Activated naive CD8-positive, alpha-beta T cell treated with anti-CD3 and anti-CD28 coated beads for 36 hours (primary cell): ENCODE measurements around the gene PACRG. TPM values are rescaled to one million over a fixed set of nuclear protein-coding genes. Genes with fewer than 3 reads are reported as not detected.
A peak's percentile ranks its signal among the peaks of the same experiment; 100 is the strongest.

Source experiments
- DNase-seq: peaks from one replicate; pipeline ENCODE4 v3.0.0; 2021
- H3K27ac Mint-ChIP-seq: one replicate; pipeline ENCODE4 v1.8.0; 2022; ENCODE audit warnings: mild to moderate bottlenecking, moderate library complexity, mixed read lengths
- H3K27me3 Mint-ChIP-seq: one replicate; pipeline ENCODE4 v1.8.0; 2022; ENCODE audit warnings: mild to moderate bottlenecking, mixed read lengths
- H3K36me3 Mint-ChIP-seq: one replicate; pipeline ENCODE4 v1.8.0; 2021; ENCODE audit warnings: mild to moderate bottlenecking, mixed read lengths
- H3K4me1 Mint-ChIP-seq: one replicate; pipeline ENCODE4 v1.8.0; 2021; ENCODE audit warnings: mixed read lengths
- H3K4me3 Mint-ChIP-seq: one replicate; pipeline ENCODE4 v1.8.0; 2022; ENCODE audit warnings: mild to moderate bottlenecking, moderate library complexity, mixed read lengths
- H3K9me3 Mint-ChIP-seq: one replicate; pipeline ENCODE4 v1.8.0; 2022; ENCODE audit warnings: mixed read lengths
- total RNA-seq, 2 experiments: library from RNA; stranded (reverse); gene quantifications; one replicate each; pipeline ENCODE4 v1.2.3, GENCODE V29; 2021

Gene PACRG
- total RNA-seq, 2 experiments from 2014 or later, result 0.50 TPM; not detected in 1

- no peaks in the 10 kb centered on the region for H3K9me3 Mint-ChIP-seq
- H3K4me3 Mint-ChIP-seq, result no peak overlapping the region
- no peak overlapping the region for H3K27ac Mint-ChIP-seq
- H3K36me3 Mint-ChIP-seq, result no peaks in the 10 kb centered on the region
- no peaks in the 10 kb centered on the region for H3K27me3 Mint-ChIP-seq
- H3K4me1 Mint-ChIP-seq, result no peaks in the 10 kb centered on the region
- DNase-seq, result no peak
These were observed 435.1 kb downstream of the PACRG start for GRCh38 chr6:163162874-163163213.

- Mint-ChIP-seq H3K9me3 (no peaks in the 10 kb centered on the region), H3K27ac (no peak overlapping the region), H3K4me3 (no peak overlapping the region), H3K36me3 (no peaks in the 10 kb centered on the region), H3K27me3 (no peaks in the 10 kb centered on the region), H3K4me1 (no peaks in the 10 kb centered on the region)
- no peak for DNase-seq
These were observed 436.6 kb downstream of the PACRG start for GRCh38 chr6:163164175-163164900.

- no peaks in the 10 kb centered on the region for H3K27me3 Mint-ChIP-seq
- H3K27ac Mint-ChIP-seq, result no peak overlapping the region
- H3K4me1 Mint-ChIP-seq, result no peaks in the 10 kb centered on the region
- DNase-seq, result no peak
- no peak overlapping the region for H3K4me3 Mint-ChIP-seq
- H3K9me3 Mint-ChIP-seq, result no peaks in the 10 kb centered on the region
- no peaks in the 10 kb centered on the region for H3K36me3 Mint-ChIP-seq
These were observed 437.6 kb downstream of the PACRG start for GRCh38 chr6:163165155-163165910.

GRCh38 chr6:163165922-163166321 is 438.1 kb downstream of the PACRG start:
- no peaks in the 10 kb centered on the region for H3K4me1 Mint-ChIP-seq
- DNase-seq, result no peak
- H3K4me3 Mint-ChIP-seq, result no peak overlapping the region
- peaks cover 2% of the 10 kb centered on the region for H3K36me3 Mint-ChIP-seq
- no peaks in the 10 kb centered on the region for H3K9me3 Mint-ChIP-seq
- H3K27ac Mint-ChIP-seq, result no peak overlapping the region
- H3K27me3 Mint-ChIP-seq, result no peaks in the 10 kb centered on the region

GRCh38 chr6:163166507-163166906 is 438.7 kb downstream of the PACRG start:
- peaks cover 2% of the 10 kb centered on the region for H3K36me3 Mint-ChIP-seq
- no peaks in the 10 kb centered on the region for H3K9me3 Mint-ChIP-seq
- H3K4me1 Mint-ChIP-seq, result no peaks in the 10 kb centered on the region
- H3K4me3 Mint-ChIP-seq, result no peak overlapping the region
- no peak overlapping the region for H3K27ac Mint-ChIP-seq
- DNase-seq, result no peak
- no peaks in the 10 kb centered on the region for H3K27me3 Mint-ChIP-seq

GRCh38 chr6:163169521-163169920 is 441.7 kb downstream of the PACRG start:
- Mint-ChIP-seq H3K36me3 (peaks cover 2% of the 10 kb centered on the region), H3K4me1 (no peaks in the 10 kb centered on the region), H3K9me3 (no peaks in the 10 kb centered on the region), H3K27me3 (no peaks in the 10 kb centered on the region), H3K4me3 (no peak overlapping the region), H3K27ac (no peak overlapping the region)
- no peak for DNase-seq

- H3K36me3 Mint-ChIP-seq, result peaks cover 2% of the 10 kb centered on the region
- no peaks in the 10 kb centered on the region for H3K4me1 Mint-ChIP-seq
- H3K27ac Mint-ChIP-seq, result no peak overlapping the region
- H3K4me3 Mint-ChIP-seq, result no peak overlapping the region
- no peaks in the 10 kb centered on the region for H3K9me3 Mint-ChIP-seq
- H3K27me3 Mint-ChIP-seq, result no peaks in the 10 kb centered on the region
- peak; percentile 36 for DNase-seq
These were observed 442.6 kb downstream of the PACRG start for GRCh38 chr6:163170294-163170883.

- Mint-ChIP-seq H3K9me3 (no peaks in the 10 kb centered on the region), H3K36me3 (peaks cover 2% of the 10 kb centered on the region), H3K27ac (no peak overlapping the region), H3K27me3 (peaks cover 5% of the 10 kb centered on the region), H3K4me3 (no peak overlapping the region), H3K4me1 (no peaks in the 10 kb centered on the region)
- no peak for DNase-seq
These were observed 446.0 kb downstream of the PACRG start for GRCh38 chr6:163173741-163174140.

GRCh38 chr6:163175301-163175700 is 447.5 kb downstream of the PACRG start:
- no peaks in the 10 kb centered on the region for H3K9me3 Mint-ChIP-seq
- no peaks in the 10 kb centered on the region for H3K4me1 Mint-ChIP-seq

GRCh38 chr6:163176097-163176496 is 448.3 kb downstream of the PACRG start:
- Mint-ChIP-seq H3K4me1 (no peaks in the 10 kb centered on the region), H3K27me3 (peaks cover 5% of the 10 kb centered on the region), H3K9me3 (no peaks in the 10 kb centered on the region), H3K4me3 (no peak overlapping the region), H3K27ac (no peak overlapping the region), H3K36me3 (no peaks in the 10 kb centered on the region)
- no peak for DNase-seq

More at GRCh38 chr6:163175301-163175700, 447.5 kb downstream of the PACRG start:
- peaks cover 5% of the 10 kb centered on the region for H3K27me3 Mint-ChIP-seq
- peaks cover 2% of the 10 kb centered on the region for H3K36me3 Mint-ChIP-seq
- no peak overlapping the region for H3K27ac Mint-ChIP-seq
- no peak overlapping the region for H3K4me3 Mint-ChIP-seq
- no peak for DNase-seq

GRCh38 chr6:163177007-163177406 is 449.2 kb downstream of the PACRG start:
- DNase-seq, result no peak
- Mint-ChIP-seq H3K27ac (no peak overlapping the region), H3K4me1 (no peaks in the 10 kb centered on the region), H3K27me3 (peaks cover 12% of the 10 kb centered on the region), H3K9me3 (no peaks in the 10 kb centered on the region), H3K36me3 (no peaks in the 10 kb centered on the region), H3K4me3 (no peak overlapping the region)

GRCh38 chr6:163177892-163178420 is 450.2 kb downstream of the PACRG start:
- H3K4me3 Mint-ChIP-seq, result no peak overlapping the region
- H3K4me1 Mint-ChIP-seq, result no peaks in the 10 kb centered on the region
- no peak overlapping the region for H3K27ac Mint-ChIP-seq
- H3K27me3 Mint-ChIP-seq, result peaks cover 15% of the 10 kb centered on the region
- no peak for DNase-seq
- no peaks in the 10 kb centered on the region for H3K36me3 Mint-ChIP-seq
- no peaks in the 10 kb centered on the region for H3K9me3 Mint-ChIP-seq

GRCh38 chr6:163179061-163179460 is 451.3 kb downstream of the PACRG start:
- Mint-ChIP-seq H3K27ac (no peak overlapping the region), H3K4me3 (no peak overlapping the region), H3K4me1 (no peaks in the 10 kb centered on the region), H3K27me3 (peaks cover 15% of the 10 kb centered on the region), H3K9me3 (no peaks in the 10 kb centered on the region), H3K36me3 (no peaks in the 10 kb centered on the region)
- no peak for DNase-seq

- no peak for DNase-seq
- no peak overlapping the region for H3K27ac Mint-ChIP-seq
- H3K4me1 Mint-ChIP-seq, result no peaks in the 10 kb centered on the region
- H3K4me3 Mint-ChIP-seq, result no peak overlapping the region
- H3K9me3 Mint-ChIP-seq, result no peaks in the 10 kb centered on the region
- no peaks in the 10 kb centered on the region for H3K36me3 Mint-ChIP-seq
- peaks cover 15% of the 10 kb centered on the region for H3K27me3 Mint-ChIP-seq
These were observed 451.9 kb downstream of the PACRG start for GRCh38 chr6:163179721-163180120.

- Mint-ChIP-seq H3K4me1 (no peaks in the 10 kb centered on the region), H3K9me3 (no peaks in the 10 kb centered on the region), H3K27ac (no peak overlapping the region), H3K36me3 (no peaks in the 10 kb centered on the region), H3K27me3 (peaks cover 15% of the 10 kb centered on the region), H3K4me3 (no peak overlapping the region)
- peak; percentile 10 for DNase-seq
These were observed 453.2 kb downstream of the PACRG start for GRCh38 chr6:163180874-163181541.
